T47D (cell line): Measurements from ENCODE around the gene FYN.
"Not testable (repeated sequence)": the region's sequence is repeated elsewhere in the genome, so short reads cannot be mapped to it uniquely, and the experiment has no call there.

Experiments
- DNase-seq, 2 experiments: peaks; one replicate each; pipeline versions ENCODE4 v3.0.0 to v3.0.0-alpha.2; 2011 to 2012; ENCODE audit warnings: low read depth in 1 of 2, low spot score in 1 of 2
- JUND ChIP-seq: IDR thresholded peaks from 2 replicates; pipeline ENCODE4 v1.6.1; 2012; ENCODE audit warnings: low read depth
- in situ Hi-C: cut with HindIII; loops from 2 replicates; pipeline ENCODE4 v1.10.0; 2016; ENCODE audit warnings: low sequenced_read_pairs, low pct_unique_long_range_greater_than_20kb

The FYN gene

DNA sequence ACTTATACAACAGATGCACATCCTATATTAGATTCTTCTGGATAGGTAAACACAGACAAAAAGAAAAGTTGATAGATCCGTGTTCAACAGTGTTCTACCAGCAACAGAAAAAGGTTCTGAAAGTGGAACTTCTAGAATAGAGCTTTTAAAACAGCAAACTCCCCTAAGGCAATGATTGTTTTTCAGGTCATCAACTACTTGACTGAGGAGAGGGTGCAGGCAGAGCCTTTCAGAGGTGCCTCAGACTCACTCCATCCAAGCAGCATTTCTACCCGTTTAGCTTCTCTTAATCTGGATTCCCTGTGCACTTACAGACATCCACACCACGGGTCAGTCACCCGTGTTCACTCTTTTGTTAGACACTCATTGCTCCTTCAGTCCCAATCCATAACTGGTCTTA lies 28.9 kb downstream of the FYN start:
- in situ Hi-C loops, result no loop called here
- TF ChIP-seq JUND, result no peak
- no peak for DNase-seq

DNA sequence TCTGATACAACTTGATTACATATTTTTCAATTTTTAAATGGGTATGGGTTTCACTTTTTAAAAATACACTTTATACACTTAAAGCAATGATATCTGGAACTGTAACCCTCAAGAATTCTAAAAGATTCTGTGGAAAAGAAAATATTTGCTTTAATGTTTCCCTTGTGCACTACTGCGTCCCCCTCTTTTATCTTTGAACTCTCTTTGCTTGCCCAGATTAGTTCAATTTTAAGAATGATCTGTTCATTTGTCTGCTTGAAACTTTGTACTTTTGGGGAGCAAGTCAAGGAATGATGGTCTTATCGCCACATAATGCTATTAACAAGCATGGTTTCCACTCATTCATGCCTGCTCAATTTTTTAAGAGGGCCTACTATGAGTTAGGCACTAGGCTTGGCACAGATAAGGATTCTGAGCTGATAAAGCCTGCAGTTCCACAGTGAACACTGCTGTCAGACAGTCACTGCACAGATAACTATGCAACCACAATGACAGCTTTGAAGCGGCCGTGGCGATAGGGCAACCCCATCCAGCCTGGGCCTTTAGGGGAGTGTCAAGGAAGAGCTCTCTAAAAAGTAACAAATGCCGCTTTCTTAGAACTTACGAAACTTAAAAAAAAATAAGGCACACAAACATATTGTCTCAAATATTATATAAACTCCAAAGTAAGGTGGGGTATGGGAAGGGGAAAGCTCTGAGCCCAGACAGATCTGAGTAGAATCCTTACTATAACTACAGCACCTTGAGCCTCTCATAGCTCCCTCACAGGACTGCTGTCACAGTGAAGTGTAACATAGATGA lies 29.7 kb downstream of the FYN start:
- TF ChIP-seq JUND, result no peak
- in situ Hi-C loops, result no loop called here
- DNase-seq, result no peak

DNA sequence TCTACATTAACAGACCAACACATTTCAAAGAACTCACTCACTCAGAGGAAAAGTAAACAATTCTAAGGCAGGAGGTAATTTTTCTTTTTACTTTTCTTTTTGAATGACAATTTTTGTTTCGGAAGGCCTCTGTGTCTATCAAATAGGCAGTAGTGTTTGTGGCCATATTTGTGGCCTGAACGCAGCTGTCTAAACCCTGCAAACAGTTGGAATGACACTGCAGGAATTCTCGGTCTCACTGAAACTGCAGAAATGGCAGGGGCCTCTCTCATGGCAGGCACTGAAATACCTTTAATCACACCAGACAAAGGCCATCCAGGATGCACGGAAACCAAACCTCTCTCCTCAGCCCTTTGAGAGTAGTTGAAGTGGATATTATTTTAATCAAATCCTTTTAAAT lies 30.4 kb downstream of the FYN start:
- TF ChIP-seq JUND, result no peak
- in situ Hi-C loops, result no loop called here
- DNase-seq, result no peak

DNA sequence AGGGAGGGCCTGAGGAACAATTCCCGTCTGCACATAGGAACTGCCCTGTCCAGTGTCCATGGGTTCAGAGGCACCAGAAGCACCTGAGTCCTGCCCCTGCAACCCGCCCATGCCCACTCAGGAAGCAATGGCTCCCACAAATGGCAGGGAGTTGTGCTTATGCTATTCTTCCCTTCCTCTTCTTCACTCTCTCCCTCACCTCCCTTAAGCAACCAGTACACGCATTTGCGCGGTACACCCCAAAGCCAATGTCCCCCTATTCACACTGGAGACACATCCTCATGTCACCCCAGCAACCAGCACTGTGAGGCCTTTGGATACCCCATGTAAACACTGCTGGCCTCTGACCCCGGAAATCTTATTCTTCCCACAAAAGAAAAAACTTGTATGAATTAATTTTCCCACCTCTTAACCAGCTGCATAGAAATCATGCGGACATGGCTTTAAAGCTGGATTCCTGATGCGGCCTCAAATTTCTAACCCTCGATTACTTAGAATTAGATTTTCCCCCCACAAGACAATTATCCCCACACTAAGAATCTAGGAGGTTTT lies 30.9 kb downstream of the FYN start:
- no peak for DNase-seq
- in situ Hi-C loops, result no loop called here
- no peak for TF ChIP-seq JUND

DNA sequence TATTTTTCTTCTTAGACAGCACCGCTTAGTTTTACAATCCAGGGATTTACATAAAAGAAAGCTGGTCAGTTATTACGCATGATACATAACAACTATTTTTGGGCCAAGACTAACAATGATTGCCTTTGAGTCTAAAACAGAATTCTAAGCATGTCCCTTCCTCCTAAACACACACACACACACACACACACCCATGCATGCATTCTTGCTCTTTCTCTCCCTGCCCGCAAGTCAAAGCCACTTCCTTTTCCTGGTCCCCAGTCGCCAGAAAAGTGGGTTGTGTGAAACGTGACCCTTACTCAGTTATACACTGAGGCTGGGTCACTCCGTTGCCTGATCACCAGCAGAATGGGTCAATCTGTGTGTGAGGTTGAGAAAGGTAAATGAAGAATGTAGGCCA lies 31.4 kb downstream of the FYN start:
- DNase-seq, result no peak
- TF ChIP-seq JUND, result no peak
- in situ Hi-C loops, result no loop called here

DNA sequence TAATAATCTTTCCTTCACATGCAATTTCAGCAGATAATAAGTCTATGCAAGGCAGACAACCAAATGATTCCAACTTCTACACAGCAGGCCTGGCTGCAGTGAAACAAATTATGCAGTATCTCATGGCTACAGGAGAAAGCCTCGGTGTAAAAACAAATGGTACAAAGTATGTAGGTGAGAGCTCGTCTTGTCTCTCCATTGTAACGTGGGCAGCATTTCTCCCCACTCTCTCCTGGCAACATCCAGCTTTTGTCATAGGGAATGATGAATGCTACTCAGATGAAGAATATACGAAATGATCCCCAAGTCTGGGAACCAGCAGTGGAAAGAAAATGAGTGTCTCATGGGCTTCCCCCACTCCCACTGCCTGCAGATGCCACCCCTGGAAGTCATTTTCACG lies 32.4 kb downstream of the FYN start:
- DNase-seq, result no peak
- in situ Hi-C loops, result no loop called here
- no peak for TF ChIP-seq JUND

DNA sequence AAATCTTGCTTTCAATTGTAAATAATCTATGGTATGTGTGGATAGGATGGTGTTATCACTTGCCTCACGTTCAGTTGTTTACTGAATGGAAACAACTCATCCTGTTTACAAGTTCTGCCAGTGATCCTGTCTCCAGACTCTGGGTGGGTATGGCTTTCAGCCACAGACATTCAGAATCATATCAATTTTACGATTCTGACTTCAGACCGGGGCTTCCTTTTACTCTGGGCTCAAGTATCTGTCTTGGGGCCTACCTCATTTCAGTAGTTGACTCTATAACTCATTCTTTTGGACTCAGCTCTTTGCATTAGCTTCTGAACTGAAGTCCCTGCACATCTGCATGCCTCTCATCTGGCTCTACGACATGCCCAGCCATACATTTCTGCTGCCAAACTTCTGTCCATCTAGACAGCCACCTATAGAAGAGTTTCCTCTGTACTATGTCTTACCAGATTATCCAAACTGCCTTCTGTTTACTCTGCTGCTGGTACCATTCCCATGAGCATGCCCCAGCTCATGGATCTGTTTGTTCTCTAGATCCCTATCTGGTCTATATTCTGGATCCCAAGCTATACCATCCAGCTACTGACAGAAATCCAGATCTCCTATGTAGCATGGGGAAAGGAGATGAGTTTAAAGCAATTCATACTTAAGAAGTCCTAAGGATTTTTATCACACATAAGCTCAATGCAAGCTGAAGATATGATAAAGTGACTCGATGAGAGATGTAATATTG lies 34.3 kb downstream of the FYN start:
- in situ Hi-C loops, result no loop called here
- no peak for TF ChIP-seq JUND
- DNase-seq, result no peak

DNA sequence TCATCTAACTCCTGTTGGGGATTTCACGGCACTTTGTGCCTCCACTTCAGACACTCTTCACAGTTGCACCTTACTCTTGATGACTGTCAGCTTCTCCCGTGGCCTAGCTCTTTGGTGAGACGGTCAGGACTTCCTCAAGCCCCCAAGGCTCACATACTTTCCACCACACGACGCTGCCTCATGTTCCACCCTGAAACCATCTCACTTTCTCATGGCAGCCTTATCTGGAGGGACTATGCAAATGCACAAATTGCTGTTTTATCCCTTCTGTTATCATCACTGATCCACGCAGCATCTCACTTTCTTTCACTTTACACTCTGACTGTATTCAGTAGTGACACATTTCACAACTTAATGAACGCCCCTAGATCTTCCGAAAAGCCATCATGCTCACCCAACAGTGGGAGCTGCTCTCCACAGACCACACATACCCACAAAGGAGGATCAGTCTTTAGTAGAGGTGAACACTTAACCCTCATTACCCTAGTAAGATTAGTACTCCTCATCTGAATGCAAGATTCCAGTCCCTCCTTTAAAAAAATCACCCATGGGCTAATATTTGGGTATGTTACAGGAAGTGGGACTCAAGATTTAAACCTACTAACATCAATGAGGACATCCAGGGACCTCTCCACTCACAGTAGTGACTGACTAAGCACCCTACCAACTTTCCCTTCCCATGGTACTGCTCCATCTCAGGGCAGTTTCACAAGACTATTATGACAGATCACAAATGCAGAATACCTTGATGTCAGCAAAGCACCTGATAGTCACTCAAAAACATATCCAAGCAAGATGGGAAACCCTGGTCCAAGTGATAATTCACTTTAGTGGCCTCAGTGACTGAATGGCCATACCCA lies 35.4 kb downstream of the FYN start:
- no peak for DNase-seq
- in situ Hi-C loops, result no loop called here
- no peak for TF ChIP-seq JUND

DNA sequence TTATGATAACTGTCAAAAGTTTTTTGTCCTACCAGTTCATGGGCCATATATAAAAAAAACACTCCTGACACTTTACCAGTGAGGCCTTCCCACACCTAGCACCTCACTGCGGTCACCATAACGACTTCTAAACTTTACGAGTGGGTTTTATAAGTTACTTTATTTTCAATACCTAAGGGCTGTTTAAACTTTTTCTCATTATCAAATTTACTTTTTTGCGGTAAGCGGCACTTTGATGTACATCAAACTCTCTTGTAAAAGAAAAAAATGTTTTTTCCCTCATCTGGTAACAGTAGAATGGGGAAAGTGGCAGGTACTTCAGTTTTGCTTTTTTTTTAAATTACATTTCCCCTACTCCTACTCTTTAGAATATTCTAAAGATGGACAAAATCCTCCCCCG lies 36.2 kb downstream of the FYN start:
- TF ChIP-seq JUND, result no peak
- in situ Hi-C loops, result no loop called here
- DNase-seq, result no peak

DNA sequence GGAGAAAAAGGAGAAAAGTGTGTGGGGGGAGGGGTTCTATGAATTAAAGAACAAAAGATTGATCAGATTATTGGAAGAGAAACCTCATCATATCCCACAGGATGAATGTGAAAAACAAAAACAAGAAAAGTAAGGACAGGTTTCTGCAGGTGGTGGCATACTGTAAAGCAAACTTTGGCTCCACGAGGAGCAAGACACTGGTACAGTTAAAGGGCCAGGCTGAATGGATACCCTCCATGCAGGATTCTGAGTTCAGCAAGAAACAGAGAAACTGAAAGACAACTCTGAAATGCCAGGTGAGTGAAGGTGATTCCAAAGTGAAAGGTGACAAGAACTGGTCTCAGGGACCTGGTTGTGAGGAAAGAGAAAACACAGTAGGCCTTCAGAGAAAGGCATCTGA lies 37.4 kb downstream of the FYN start:
- no peak for TF ChIP-seq JUND
- DNase-seq, result no peak
- in situ Hi-C loops, result no loop called here

DNA sequence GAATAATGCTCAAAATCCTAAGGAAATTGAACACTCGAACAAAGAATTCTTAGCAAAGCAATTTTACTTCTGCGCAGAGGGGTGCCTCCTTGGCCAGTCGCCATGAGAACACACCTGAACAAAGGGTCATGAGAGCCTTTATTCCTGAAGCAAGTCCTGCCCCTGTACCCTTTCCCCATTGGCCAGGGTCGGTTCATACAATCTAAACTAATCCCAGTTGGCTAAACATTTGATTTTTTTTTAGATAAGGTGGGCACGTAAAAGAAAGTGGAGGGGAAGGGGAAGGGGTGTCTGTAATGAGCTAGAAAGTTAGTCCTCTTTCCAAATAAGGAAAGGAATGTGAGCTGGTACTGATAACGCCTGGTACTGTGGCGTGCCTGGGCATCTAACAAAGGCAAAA lies 37.9 kb downstream of the FYN start:
- DNase-seq, result peak in 1 of 2 experiments; percentile 38
- in situ Hi-C loops, result not testable (repeated sequence)

DNA sequence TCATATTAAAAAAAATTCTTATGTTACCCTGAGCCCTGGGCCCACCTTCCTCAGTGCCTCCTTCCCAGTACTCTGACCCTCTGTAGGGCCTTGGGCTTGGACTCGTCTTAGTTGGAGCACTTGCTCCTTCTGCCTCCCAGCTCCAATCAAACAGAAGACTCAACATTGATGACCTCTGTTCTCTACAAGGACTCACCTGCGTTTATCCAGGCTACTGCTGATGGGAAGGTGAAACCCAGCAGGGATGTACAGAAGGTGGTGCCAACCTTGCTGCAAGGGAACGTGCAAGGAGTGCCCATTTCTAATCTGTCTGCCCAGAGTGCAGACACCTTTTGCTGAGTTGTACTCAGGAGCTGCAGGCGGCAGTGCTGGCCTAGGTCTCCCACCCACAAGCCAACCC lies 38.9 kb downstream of the FYN start:
- DNase-seq, result no peak
- in situ Hi-C loops, result no loop called here
- no peak for TF ChIP-seq JUND
